ENCODE data around the gene CFI. TPM values are rescaled to one million over a fixed set of nuclear protein-coding genes. Genes with fewer than 3 reads are reported as not detected.

The CFI gene
- total RNA-seq, 2 donors from 2014 or later = not detected

Other genes starting within 250 kb of the CFI start
- 10 to 100 TPM; 63.9 to 69.9 TPM for gene MCUB, start 241.8 kb downstream of the CFI start, total RNA-seq
- gene CASP6, start 98.6 kb downstream of the CFI start, total RNA-seq = 10 to 100 TPM; 23.7 to 33.3 TPM
- gene PLA2G12A, start 71.9 kb downstream of the CFI start, total RNA-seq = 10 to 100 TPM; 28.1 to 33.3 TPM
- gene GAR1, start 13.8 kb upstream of the CFI start, total RNA-seq = 10 to 100 TPM; 25.9 to 30.7 TPM
- under 1 TPM; 0.32 to 0.62 TPM for gene RRH, start 26.0 kb upstream of the CFI start, total RNA-seq
- gene LRIT3, start 46.1 kb upstream of the CFI start, total RNA-seq = under 1 TPM; 0.20 to 0.33 TPM
- not detected for gene EGF, start 110.9 kb upstream of the CFI start, total RNA-seq

Data from activated naive CD4-positive, alpha-beta T cell treated with anti-CD3 and anti-CD28 coated beads, Interleukin-2, amount 50 U/mL, for 72 hours (primary cell).